GM19238 (cell line): ENCODE results near the gene OGFR.

Source experiments
- DNase-seq: peaks from one replicate; pipeline ENCODE4 v3.0.0; 2011; ENCODE audit warnings: low spot score; ENCODE audit not compliant: insufficient read length

Gene OGFR

DNA sequence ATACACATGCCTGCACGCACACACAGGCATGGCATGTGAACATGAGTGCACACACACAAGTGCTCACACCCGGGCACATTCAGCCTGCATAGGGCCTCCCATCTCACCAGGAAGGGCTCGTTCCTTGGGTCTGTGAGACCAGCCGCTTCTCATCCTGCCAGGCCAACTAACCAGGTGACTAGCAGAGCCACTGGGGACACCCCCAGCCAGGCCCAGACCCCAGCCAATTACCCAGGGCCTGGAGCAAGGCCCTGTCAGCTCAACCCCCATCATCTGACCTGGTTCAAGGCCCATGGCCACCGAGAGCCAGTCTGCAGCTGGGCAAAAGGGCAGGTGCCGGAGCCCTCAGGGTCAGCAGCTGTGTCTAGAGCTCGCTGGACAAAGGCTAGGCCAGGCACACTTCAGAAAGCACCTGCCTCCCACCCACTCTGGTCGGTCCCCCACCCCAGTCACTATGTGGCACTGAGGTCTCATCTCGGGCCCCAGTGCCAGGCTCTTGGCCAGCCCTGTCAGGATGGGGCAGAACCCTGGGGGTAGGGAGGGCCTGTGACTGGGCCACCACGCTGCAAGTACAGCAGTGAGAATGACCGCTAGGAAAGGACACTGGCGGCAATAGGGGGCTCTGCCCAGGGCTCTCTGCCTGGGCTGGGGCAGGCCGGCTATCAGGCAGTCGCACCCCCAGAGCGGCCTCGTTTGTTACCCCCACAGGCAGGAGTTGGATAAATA lies 35.1 kb upstream of the OGFR start:
- DNase-seq, result no peak

DNA sequence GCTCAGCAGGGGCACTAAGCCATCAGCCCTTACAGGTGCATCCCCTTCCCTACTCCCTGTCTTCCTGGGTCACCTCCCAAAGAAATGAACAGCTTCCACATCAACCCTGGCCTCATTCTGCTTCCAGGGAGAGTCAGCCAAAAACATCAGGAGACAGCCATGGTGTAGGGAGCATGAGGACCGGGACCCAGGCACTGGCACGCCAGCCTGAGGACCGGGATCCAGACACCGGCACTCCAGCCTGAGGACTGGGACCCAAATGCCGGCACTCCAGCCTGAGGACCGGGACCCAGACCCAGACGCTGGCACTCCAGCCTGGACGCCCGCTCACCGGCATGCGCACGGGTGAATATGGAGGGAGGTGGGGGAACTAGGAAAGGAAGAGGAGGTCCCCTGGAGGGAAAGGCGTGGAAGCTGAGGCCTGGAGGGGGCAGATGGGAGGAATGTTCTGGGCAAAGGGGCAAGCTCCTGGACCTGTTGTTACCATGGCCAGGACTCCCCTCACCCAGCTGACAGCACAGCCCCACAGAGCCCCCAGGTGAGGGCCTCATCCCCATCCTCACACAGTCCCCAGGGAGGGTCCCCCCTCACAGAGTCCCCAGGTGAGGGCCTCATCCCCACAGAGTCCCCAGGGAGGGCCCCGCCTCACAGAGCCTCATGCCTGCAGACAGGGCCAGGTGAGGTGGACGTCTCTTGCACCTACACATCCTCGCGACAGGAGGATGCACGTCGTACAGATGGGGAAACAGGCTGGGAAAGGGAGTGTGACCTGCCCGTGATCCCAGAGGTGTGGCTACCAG lies 34.3 kb upstream of the OGFR start:
- DNase-seq, result no peak

DNA sequence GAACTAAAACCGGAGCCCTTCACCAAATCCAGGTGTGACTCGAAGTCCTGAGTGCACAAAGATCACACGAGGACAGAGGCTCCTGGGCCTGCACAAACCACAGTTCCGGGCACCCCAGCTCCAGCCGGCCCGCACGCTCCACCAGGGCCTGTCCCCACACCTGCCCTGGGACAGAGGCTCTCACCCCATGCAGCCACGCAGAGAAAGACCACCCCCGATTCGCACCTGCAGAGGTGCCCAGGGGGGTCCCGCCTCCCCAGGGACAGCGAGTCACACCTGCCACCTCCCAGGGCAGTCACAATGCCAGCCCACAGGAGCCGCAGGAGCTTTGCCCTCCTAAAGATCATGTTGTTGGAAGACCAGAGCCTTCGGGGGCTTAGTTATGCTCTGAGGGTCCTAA lies 33.7 kb upstream of the OGFR start:
- no peak for DNase-seq

DNA sequence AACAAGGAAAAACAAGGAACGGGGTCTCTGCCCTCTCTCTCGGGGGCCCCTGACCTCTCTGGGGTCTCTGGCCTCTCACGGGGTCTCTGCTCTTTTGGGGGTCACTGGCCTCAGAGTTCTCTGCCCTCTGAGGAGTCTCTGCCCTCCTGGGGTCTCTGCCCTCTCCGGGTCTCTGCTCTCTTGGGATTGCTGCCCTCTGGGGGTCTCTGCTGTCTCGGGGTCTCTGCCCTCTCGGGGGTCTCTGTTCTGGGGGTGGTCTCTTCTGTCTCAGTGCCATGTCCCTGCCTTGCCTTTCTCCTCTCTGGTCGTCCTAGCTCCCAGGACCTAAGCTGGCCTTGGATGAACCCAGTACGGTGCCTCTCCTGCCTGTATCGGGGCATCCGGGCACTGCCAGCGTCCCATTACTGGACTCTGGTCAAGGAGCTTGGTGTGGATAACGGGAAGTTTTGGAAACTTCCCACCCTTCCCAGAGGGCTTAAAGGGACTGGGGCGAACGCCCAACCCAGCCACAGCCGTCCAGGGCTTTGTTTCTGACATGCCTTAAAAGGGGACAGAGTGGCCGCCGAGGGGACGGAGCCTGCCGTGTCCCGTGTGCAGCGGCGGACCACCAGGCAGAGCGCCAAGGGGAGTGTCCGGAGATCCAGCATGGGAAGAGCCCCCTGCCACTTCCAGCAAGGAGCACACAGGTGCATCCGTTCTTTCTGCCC lies 33.1 kb upstream of the OGFR start:
- no peak for DNase-seq

DNA sequence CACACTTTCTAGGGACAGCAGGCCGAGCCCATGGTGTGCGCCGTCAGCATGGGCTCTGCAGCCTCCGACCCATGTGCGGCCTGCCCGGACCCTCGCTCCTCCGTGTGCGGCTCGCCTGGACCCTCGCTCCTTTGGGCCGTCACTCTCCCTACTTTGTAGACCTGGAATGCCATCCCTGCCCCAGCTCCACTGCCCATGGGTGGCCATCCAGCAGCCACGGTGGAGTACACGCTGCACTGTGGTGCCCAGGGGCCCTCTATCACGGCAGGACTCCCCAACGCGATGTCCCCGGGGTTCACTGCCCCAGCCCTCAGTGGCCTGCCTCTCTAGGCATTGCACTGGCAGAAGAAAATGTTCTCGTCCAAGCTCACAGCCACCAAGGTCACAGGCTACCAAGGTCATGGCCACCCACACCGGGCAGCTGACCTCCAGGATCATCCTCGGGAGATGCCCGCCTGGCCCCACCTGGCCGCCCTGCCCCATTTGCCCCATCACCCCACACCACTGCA lies 32.5 kb upstream of the OGFR start:
- DNase-seq, result no peak

DNA sequence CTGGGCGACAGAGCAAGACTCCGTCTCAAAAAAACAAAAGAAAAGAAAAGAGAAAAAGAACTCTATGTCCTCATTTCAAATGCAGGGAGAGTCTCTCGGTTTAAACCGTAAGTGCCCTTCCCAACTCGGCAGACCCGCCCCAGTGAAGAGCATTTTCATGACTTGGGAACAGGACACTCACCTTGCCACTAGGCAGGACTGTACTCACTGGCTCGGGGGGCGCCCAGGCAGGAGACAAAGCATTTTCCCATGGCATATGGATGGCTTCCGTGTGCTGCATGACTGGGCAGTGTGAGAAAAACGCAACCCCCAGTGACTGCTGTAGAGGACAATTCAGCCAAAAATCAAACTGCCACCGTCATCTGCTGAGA lies 32.0 kb upstream of the OGFR start:
- no peak for DNase-seq

DNA sequence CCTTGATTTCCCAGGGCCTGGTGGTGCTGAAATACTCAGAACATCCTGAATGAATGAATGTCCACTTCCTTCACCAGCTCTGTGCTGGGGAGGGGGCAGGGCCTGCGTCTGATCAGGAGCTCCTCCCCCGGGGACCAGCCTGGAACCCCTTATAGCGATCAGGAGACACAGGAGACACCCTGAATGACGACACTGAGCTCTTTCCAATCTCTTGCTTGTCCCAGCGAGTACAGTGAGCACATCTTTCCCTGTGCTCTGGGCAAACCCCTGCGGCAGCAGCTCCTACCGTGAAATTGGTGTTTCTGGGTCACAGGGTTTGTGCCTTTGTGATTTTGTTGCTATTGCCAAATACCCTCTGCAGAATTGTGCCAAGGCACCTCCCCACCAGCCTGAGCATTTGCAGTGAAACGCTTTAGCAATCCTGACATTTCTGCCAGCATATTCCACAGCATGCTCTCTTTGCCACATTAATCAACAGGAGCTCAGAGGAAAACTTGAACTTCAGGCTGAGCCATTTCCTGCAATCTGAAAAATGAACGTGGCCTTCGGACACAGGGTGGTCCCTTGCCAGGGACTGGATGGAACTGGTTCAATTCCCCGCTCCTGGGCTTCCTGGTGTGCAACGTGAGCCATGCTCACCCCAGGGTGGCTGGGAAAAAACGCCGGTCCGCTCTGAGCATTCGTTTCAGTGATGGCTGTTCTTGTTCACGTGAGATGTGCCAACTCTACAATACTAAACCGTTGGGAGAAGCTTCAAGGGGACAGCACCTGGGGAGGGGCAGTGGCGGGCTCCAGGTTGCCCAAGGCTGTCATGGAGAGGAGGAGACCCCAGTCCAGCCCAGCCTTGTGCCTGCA lies 31.4 kb upstream of the OGFR start:
- DNase-seq, result no peak

DNA sequence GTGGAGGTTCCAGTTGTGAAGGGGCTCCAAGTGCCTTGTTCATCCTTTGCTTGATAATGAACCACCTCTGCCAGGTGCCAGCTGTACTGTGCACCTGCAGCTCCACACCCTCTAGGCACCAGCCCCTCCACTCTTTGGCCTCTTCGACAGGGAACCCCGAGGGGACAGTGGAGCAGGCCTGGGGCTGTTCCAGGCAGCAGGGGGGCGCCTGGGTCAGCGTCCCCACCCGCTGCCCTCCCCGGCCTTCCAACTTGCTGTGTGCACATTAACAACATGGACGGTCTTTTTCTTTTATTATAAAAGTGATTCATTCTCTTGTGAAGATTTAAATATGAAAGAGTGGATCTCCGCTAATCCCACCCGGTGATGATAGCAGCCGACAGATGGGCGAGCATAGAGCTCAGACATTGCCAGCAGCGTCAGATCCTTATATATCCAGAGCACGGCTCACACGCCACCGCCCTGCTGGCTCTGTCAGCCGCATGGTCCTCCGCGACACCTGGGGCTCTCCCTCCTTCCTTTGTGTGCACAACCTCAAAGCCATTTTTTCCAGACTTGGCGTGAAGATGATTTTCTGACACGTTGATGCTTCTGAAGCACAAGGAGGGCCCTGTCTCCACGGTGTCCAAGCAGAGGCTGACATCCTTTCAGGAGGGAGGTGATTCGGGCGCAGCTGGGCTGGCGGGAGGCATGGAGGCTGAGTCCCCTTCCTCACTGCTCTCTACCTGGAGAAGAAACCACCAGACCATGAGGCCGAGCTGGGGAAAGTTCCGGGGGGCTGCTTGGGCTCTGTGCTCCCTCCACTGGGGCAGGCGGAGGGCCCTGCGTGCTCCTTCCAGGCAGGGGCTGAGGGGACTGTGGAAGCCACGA lies 30.6 kb upstream of the OGFR start:
- DNase-seq, result no peak

DNA sequence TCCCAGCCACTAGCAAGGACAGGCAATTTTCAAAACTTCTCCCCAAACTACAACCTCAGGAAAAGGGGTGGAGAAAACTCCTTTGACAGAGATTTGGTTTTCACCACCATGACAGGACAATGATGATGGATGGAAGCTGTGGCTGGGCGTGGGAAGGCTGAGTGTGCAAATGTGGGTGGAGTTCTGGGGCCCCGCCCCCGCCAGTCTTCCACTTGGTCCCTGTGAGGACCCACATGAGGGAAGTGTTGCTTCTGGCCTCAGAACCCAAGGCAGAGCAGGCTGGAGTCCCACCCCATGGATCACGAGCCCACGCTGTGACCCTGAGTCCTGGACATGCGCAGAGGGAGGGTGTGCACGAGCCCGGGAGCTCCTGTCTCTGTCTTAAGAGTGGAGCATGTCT lies 29.9 kb upstream of the OGFR start:
- no peak for DNase-seq

DNA sequence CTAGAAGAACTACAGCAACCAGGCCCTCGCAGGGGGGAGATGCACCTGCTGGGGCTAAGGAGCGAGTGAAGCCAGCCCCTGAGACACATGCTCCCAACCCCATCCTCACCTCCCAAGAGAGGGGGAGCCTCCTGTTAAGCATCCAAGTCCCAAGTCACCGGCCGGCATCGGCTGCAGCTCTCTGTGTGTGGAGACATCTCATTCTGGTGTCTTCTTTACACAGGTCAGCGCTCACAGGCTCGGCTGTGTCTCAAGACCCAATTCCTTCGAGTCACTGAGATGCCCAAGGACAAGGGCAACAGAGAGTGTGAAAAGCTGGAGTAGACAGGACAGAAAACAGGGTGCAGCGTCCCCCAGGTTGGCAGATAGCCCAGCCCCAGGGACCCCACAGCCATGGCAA lies 29.4 kb upstream of the OGFR start:
- DNase-seq, result no peak

DNA sequence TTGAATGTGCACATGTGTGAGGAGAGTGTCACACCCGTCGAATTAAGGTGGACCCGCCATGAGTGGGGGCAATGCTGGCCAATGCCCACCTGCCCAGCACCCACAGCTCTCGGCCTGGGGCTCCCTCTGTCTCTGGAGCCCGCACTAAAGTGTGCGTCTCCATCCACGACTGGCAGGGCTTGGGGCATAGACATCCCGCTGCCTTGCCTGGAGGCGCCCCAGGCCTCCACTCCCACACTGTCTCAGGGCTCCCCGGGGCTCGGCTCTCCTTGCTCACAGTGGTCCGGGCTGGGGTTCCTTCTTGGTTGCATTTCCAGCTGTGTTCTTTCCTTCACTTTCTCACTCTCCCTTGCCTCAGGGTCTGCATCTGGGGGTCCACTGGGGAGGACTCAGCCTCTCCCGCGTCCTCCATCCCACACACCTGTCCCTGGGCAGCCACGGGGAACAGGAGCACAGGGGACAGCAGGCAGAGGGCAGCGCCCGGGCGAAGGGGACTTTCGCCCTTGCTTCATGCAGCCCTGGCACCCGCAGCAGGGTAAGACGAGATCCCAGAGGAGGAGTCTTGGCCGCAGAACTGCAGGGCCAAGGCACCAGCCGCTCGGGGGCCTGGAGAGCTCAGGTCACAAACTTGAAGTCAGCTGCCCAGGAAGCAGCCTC lies 28.5 kb upstream of the OGFR start:
- DNase-seq, result no peak

DNA sequence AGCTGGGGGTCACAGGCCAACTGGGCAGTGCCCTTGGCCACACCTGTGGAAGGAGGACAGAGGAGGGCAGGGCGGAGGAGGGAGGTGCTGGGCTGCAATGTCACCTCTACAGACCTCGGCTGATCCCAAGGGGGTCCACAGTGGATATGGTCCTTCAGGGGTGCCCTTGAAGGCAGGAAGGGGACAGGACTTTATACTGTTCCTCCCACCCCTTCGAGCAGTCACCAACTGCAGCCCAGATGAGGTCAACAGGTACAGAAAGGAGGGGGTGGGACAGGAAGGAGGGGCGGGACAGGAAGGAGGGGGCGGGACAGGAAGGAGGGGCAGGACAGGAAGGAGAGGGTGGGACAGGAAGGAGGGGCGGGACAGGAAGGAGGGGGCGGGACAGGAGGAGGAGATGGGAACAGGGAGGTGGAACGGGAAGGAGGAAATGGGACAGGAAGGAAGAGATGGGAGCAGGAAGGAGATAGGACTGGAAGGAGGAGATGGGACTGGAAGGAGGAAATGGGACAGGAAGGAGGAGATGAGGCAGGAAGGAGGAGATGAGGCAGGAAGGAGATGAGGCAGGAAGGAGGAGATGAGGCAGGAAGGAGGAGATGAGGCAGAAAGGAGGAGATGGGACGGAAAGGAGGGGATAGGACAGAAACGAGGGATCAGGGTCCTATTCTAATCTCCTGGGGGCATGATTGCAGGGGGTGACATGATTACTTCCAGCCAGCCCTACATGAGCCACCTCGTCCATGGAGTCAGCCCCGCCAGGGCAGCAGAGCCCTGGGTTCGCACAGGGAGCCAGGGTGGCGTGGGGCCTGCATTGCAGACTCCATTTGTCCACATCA lies 27.7 kb upstream of the OGFR start:
- peak; percentile 83 for DNase-seq

DNA sequence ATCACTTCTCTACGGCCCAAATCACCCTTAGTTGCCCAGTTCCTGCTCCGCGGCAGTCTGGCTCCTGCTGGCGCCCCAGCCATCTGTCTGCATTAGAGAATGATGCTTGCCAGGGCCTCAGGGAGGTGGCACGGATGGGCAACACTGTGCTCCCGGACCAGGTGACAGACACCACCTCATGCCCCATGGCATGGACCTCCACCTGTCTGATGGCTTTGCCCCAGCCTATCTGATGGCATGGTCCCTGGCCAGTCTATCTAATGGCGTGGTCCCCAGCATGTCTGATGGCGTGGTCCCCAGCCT lies 27.2 kb upstream of the OGFR start:
- no peak for DNase-seq

DNA sequence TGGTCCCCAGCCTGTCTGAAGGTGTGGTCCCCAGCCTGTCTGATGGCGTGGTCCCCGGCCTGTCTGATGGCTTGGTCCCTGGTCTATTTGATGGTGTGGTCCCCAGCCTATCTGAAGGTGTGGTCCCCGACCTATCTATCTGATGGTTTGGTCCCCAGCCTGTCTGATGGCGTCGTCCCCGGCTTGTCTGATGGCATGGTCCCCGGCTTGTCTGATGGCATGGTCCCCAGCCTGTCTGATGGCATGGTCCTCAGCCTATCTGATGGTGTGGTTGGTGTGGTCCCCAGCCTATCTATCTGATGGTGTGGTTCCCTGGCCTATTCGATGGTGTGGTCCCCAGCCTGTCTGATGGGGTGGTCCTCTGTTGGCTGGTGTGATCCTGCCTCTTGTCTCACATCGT lies 26.6 kb upstream of the OGFR start:
- no peak for DNase-seq

DNA sequence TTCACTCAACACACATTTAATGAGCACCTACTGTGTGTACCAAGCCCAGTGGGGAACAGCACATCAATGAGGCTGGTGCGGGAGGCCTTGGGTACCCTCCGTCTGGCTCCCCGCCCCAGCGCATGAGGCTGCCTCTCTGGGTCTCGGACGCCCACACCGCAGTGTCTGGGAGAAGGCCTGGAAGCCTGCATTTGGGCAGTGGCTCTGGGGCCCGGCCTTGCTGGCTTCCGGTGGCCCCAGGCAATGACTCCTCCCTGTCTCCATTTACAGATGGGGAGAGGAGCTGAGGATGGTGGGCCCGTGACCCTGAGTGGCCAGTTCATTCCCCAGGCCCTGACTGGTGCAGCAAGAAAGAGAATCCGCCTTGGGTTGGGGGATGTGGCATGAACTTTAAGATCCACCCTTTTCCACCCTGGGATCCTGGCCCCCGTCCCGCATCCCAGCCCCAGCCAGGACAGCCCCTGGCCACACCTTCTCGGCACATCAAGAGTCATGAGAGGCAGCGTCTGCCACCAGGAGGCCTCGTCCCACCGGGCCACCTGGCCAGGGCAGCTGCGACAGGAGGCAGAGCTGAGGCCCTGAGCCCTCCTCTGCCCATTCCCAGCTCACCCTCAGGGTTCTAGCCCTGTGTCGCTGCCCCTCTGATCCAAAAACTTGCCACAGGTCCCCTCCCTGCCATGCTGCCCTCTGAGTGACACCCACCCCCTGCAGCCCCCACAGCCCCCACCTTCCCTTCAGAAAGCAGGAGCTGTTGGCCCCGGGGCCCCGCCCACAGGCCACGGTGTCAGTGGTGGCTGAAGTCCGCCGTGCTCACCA lies 25.8 kb upstream of the OGFR start:
- no peak for DNase-seq

DNA sequence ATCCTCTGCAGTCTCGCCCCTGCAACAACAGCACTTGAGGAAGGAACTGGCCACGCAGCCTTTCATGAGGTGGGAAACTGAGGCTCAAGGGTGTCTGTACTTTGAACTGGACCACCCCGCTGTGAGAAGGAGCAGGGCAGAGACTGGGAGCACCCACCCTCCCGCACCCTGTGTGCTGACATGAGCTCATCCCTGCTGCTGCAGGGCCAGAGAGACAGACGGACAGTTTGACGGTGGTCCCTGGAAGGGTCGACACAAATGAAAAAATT lies 25.3 kb upstream of the OGFR start:
- no peak for DNase-seq

DNA sequence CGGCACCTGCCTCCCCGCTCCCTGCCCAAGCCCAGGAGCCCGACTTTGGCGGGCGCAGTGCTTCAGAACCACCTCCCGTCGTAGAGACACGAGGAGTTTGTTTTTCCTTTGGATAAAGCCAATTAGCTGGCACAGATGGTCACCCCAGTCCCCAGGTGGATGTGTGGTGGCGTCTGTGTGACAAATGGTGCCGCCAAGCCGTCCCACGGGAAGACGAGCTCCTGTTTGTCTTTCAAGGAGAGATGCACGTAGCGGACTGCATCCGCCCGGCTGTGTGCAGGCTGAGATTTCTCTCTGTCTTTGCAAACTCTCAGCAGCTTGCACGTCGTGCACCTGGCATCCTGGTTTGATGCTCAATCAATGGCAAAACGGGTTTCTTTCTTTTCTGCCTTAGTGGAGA lies 24.4 kb upstream of the OGFR start:
- DNase-seq, result no peak

DNA sequence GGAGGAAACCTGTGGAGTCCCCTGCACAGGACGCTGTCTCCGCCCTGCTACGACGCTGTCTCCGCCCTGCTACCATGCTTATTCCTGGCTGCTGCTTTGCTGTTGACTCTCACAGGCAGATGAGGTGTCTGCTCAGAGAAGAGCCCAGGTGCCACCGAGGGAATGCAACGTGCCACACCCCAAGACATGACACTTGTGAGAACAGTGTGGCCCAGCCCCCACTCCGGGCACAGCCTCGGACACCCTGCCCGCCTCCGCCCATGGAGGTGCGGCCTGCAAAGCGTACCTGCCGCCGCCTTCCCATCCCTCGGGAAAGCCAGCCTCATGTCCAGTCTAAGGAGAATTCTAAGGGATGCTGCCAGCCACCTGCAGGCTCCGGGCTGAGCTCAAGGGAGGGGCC lies 23.9 kb upstream of the OGFR start:
- no peak for DNase-seq
